Panc1 (cell line): ENCODE measurements around the gene C1orf216.

ENCODE experiments used
- POLR2AphosphoS5 ChIP-seq: IDR thresholded peaks from 2 replicates; pipeline ENCODE4 v1.6.1; 2012; ENCODE audit warnings: mild to moderate bottlenecking, low read depth, low read length, moderate library complexity
- TCF7L2 ChIP-seq: IDR thresholded peaks from 2 replicates; pipeline ENCODE4 v1.6.1; 2011; ENCODE audit warnings: mild to moderate bottlenecking, low read depth, low read length, inconsistent platforms
- TF ChIP-seq, protein P1 (sequence below): fragments of 450-650 bp; IDR thresholded peaks from 2 replicates; pipeline ENCODE4 v1.5.1; 2017; ENCODE audit warnings: mild to moderate bottlenecking

- TF ChIP-seq, protein P1, sequence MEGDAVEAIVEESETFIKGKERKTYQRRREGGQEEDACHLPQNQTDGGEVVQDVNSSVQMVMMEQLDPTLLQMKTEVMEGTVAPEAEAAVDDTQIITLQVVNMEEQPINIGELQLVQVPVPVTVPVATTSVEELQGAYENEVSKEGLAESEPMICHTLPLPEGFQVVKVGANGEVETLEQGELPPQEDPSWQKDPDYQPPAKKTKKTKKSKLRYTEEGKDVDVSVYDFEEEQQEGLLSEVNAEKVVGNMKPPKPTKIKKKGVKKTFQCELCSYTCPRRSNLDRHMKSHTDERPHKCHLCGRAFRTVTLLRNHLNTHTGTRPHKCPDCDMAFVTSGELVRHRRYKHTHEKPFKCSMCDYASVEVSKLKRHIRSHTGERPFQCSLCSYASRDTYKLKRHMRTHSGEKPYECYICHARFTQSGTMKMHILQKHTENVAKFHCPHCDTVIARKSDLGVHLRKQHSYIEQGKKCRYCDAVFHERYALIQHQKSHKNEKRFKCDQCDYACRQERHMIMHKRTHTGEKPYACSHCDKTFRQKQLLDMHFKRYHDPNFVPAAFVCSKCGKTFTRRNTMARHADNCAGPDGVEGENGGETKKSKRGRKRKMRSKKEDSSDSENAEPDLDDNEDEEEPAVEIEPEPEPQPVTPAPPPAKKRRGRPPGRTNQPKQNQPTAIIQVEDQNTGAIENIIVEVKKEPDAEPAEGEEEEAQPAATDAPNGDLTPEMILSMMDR: no peak
- TF ChIP-seq POLR2AphosphoS5 (no peak), TCF7L2 (no peak)
Observed at GRCh38 chr1:35708441-35708921, 10.2 kb downstream of the C1orf216 start.
